Retinal pigment epithelial cell (primary cell): ENCODE data around the gene BPIFB4.
"Not testable (repeated sequence)": the region's sequence is repeated elsewhere in the genome, so short reads cannot be mapped to it uniquely, and the experiment has no call there.

Source experiments
- DNase-seq: peaks from one replicate; pipeline ENCODE4 v3.0.0-alpha.2; 2010; ENCODE audit warnings: low read depth
- H3K4me3 ChIP-seq: 2 replicates; pipeline ENCODE4 v1.5.1; 2011; ENCODE audit warnings: mild to moderate bottlenecking, low read length, control low read depth, moderate library complexity
- TF ChIP-seq, protein P1 (sequence below): conservative IDR thresholded peaks from 2 replicates; pipeline ENCODE4 v1.5.1; 2011; ENCODE audit warnings: low read depth, low read length, control low read depth, inconsistent platforms

BPIFB4 gene

DNA sequence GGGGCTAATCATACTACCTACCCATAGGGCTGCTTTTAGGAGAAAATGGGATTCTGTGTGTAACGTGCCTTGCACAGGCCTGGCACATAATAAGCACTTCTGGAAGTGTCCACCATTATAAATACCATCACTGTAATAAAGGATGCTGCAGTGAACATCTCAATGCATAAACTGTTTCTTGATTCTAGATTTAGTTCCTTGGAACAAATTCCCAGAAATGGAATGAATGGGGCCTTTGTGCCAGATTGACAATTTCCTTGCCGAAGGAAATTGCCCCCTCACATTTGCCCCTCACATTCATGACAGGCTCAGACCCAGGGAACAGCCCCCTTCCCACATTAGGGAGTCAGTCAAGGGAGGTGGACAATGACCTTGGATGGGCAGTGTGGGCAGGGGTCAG is 29.2 kb downstream of the BPIFB4 start:
- H3K4me3 ChIP-seq = no peak overlapping the region
- TF ChIP-seq, protein P1, sequence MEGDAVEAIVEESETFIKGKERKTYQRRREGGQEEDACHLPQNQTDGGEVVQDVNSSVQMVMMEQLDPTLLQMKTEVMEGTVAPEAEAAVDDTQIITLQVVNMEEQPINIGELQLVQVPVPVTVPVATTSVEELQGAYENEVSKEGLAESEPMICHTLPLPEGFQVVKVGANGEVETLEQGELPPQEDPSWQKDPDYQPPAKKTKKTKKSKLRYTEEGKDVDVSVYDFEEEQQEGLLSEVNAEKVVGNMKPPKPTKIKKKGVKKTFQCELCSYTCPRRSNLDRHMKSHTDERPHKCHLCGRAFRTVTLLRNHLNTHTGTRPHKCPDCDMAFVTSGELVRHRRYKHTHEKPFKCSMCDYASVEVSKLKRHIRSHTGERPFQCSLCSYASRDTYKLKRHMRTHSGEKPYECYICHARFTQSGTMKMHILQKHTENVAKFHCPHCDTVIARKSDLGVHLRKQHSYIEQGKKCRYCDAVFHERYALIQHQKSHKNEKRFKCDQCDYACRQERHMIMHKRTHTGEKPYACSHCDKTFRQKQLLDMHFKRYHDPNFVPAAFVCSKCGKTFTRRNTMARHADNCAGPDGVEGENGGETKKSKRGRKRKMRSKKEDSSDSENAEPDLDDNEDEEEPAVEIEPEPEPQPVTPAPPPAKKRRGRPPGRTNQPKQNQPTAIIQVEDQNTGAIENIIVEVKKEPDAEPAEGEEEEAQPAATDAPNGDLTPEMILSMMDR = no peak
- DNase-seq = no peak

DNA sequence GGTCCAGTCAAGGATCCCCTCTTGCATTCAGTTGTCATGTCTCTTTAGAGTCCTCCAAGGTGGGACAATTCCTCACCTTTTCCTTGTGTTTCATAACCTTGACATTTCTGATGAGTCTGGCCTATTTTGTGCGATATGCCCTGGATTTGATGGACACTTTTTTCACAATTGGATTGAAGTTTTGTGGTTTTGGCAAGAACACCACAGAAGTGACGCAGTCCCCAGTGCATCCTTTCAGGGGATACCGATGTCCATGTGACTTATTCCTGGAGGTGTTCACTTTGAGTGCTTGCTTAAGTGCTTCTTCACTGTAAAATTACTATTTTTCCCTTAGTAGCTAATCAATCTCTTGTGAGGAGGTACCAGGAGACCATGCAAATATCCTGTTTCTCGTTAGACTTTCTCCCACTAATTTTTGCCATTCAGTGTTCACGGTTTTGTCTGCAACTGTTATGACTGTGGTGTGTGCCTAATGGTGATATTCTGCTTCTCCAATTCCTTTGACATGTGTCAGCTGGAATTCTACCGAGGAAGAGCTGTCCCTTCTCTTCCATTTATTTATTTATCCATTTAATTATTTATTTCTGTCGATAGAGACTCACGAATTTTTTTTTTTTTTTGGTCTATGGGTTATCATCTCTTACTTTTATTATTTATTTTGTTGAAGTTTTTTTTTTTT is 30.8 kb downstream of the BPIFB4 start:
- DNase-seq = no peak
- no peak overlapping the region for H3K4me3 ChIP-seq
- TF ChIP-seq, protein P1 = no peak

DNA sequence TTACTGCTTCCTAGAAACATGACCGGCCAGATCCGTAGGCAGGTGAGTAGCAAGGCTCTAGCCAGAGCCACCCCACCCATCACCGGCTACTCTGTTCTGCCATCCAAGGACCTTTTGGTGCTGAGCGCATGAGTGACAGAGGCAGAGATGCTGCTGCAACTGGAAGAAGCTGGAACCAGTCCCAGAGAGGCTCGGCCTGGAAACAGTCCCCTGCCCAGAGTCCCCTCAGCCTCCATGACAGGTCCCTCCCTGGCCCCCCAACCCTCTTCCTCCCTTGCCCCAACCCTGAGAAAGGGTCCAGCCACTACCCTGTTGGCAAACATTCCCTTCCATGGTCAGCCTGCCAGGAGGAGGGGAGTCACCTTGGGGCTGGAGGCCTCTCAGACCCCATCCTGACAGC is 31.9 kb downstream of the BPIFB4 start:
- H3K4me3 ChIP-seq = no peak overlapping the region
- DNase-seq = no peak
- TF ChIP-seq, protein P1 = no peak

DNA sequence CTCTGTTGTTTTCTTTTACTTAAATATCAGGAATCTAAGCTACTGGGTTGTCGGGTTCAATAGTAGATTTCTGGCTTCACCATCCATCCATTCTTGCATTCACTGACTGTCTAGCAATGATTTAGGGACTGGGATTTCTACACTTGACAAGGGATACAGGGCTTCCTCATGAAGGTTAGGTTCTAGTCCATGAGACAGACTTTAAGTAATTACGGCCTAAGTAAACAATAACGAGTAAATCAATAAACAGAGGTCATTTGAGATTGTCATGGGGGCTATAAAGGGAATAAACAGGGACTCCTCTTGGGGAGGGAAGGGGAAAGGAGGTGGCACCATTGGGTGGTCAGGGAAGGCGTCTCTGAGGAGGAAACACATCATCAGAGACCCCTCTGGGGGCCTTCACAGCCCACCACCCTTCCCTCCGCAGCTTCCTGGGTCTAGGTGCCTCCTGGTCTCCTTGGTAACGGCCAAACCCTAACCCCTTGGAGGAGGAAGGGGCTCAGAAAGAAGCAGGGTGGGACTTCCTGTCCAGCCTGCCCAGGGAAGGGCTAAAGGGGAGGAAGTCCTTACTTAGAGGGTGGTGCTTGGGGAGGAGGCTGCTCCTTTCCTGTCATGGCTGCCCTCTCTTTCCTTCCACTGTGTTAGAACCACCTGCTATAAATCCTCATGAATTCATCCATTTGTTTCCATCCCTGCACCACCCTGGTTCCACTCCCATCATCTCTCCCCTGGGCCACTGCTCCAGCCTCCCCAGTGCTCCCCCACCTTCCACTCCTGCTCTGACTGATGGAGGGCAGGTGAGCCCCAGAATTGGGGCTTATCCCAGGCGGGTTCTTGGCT is 33.3 kb downstream of the BPIFB4 start:
- TF ChIP-seq, protein P1 = no peak
- no peak overlapping the region for H3K4me3 ChIP-seq
- no peak for DNase-seq

DNA sequence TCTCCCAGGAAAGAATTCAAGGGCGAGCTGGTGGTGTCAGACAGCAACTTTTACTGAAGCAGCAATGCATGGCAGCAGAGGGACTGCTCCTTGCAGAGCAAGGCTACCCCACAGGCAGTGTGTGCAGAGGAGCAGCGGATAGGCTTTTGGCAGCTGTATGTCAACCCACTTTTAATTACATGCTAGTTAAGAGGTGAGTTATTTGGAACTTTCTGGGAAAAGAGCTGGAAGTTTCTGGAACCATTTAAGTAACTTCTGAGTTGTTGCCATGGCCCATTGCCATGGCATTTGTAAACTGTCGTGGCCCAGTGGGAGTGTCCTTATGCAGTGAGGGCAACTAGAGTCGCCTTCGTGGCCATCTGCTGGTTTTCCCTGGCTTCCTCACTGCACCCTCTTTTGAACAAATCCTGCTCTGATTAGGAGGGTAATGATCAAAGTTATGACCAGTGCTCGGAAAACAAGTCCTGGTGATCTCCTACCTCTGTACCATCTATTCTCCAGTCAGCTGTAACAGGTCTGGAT is 34.0 kb downstream of the BPIFB4 start:
- TF ChIP-seq, protein P1 = no peak
- no peak for DNase-seq
- no peak overlapping the region for H3K4me3 ChIP-seq

DNA sequence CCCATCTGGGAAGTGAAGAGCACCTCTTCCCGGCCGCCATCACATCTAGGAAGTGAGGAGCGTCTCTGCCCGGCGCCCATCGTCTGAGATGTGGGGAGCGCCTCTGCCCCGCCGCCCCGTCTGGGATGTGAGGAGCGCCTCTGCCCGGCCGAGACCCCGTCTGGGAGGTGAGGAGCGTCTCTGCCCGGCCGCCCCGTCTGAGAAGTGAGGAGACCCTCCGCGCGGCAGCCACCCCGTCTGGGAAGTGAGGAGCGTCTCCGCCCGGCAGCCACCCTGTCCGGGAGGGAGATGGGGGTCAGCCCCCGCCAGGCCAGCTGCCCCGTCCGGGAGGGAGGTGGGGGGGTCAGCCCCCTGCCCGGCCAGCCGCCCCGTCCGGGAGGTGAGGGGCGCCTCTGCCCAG is 36.1 kb downstream of the BPIFB4 start:
- DNase-seq, H3K4me3 ChIP-seq: not testable (repeated sequence)

DNA sequence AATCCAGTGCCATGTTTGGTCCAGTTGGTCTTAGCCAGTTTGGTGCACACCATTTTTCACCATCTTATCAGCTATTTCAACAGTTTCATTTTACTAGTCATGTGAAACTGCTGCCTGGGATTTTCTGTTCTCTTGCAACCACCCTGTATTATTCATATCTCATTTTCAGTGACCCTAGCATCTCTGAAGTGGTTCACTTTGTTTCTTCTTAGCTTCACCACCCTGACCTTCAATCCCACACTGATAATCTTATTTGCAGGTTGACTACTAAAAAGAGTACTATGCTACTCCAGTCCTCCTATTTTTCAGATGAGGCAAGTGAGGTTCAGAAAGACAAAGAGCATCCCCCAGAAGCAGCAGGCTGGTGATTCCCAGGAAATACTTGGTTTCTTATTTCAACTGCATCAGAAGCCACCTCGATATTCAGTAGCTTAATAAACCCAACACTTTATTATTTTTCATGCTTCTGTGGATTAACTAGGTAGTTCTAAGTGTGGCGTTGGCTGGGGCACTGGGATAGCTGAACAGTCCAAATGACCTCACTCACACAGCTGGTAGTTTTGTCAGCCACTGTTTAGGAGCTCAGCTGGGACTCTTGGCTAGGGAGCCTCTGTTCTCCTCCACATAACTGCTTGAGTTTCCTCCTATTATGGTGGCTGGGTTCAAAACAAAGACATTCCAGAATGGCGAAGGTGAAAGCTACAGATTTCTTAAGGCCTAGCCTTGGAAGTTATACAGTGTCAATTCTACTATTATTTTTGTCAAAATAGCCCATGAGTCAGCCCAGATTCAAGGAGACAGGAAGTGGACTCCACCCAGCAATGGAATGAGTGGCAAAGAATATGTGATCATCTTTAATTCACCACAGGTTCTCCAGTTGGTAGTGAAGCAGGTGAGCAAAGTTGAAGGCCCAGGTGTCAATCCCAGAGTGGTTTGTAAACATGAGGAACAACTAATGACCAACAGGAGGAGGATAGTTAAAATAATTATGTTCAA is 40.6 kb downstream of the BPIFB4 start:
- no peak for DNase-seq
- TF ChIP-seq, protein P1 = no peak
- H3K4me3 ChIP-seq = no peak overlapping the region
